ENCODE results near the gene EGFL7.

GRCh38 chr9:136623842-136624183 is 38.9 kb upstream of the EGFL7 start:
- TF ChIP-seq ATF4 (CRISPR knock-in tag; IDR thresholded peaks at IDR 0.05) (no peak), MAFK (conservative IDR thresholded peaks at IDR 0.05 in 1 of 2, IDR thresholded peaks at IDR 0.05 in 1 of 2; ENCODE audit: low read length in 2 of 2) (no peak), MNT (IDR thresholded peaks at IDR 0.05) (no peak), ZNF749 (CRISPR knock-in tag; IDR thresholded peaks at IDR 0.05; ENCODE audit: borderline replicate concordance) (no peak), SP1 (IDR thresholded peaks at IDR 0.05) (no peak), SP1 (CRISPR knock-in tag; IDR thresholded peaks at IDR 0.05) (no peak), TARDBP (CRISPR knock-in tag; IDR thresholded peaks at IDR 0.05) (no peak), ZNF513 (CRISPR knock-in tag; conservative IDR thresholded peaks at IDR 0.05) (no peak), CTCF (CRISPR knock-in tag; IDR thresholded peaks at IDR 0.05) (no peak), NR2F1 (CRISPR knock-in tag; IDR thresholded peaks at IDR 0.05) (no peak), KDM5B (CRISPR knock-in tag; IDR thresholded peaks at IDR 0.05; ENCODE audit: borderline replicate concordance) (no peak), SRSF9 (IDR thresholded peaks at IDR 0.05; ENCODE audit: borderline replicate concordance, insufficient read depth, low read depth, low read length, poor library complexity, severe bottlenecking) (no peak)

Measured in HepG2 (cell line).